GM18499 (cell line): ENCODE data around the gene P2RY11.

ENCODE experiments used
- ATAC-seq: cut with Tn5 transposase; IDR thresholded peaks from one replicate; pipeline ENCODE4 v1.9.1; 2021; ENCODE audit warnings: moderate number of reproducible peaks; ENCODE audit not compliant: insufficient read depth, unreplicated experiment

P2RY11 gene

DNA sequence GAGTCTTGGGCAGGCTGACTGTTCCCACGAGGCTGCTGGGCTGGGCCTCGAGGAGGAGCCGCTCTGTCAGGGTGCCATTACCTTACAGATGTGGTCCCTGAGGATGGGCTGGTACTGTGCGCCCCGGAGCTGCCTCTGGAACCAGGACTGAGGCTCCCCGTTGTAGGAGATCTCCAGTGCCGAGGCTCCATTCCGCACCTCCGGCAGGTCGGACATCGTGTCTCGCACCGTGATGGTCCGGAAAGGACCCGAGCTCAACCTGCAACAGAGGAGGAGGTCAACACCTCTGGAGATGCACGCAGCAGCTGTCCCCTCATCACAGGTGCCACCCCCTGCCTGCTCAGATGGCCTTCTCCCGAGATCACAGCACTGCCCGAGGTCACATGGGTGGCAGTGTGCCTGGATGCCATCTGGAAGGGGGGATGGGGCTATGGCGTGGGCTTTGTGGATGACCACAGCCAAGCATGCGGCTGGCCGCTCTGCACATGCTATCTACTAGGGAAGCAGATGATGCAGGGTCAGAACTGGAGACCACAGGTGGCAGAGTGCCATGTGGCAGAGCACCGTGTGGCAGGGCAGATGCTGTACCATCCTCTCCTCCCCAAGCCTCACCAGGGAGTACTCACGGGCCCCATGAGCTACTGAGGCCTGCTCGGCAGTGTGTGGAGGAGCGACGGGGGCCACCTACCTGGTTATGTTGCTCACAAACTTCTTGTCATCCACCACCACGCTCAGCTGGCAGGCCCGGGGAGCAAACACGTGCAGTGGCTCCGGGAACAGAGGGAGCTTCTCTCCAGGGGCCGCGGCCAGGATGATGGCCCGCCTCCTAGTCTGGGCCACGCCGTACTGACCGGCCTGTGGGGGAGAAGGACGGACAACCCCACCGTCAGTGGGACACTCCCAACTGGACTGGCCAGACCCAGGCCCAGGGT is 26.5 kb downstream of the P2RY11 start:
- ATAC-seq: no peak

DNA sequence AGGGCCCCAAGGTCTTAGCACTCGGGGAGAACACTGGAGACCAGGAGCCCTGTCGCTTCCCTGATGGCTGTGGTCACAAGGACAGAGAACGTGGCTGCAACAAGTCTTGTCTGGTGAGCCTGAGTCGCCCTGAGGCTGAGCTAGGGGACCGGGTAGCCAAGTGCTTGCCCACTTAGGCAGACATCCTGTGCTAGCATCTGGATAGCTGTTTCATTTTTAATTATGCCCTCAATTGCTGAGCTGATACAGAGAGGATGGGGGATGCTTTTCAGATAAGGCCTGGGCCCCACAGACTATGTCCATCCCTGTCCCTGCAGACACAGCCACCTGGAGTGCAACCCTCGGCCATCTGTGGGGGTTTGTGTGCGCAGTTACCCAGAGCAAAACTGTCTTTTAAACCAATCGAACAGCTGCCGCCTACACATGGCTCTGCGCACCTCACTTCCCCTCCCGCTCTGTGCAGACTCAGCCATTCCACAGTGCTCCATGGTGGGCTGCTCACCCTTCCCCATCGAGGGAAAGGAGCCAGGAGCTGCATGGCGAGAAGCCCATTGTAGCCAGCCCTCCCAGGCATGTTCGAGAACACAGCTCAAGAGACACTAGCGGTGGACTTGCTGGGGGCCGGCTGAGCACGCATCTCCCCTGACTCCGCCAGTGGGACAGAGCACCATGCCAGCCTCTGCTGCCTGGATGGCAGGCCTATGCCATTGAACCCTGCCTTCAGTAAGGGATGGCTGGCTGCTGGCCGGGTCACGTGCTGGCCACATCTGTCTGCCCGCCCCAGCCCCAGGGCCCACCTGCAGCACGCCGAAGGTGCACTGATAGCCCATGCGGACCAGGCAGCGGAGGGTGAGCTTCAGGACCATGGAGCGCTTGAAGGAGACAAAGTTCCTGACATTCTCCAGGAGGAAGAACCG is 27.6 kb downstream of the P2RY11 start:
- ATAC-seq: no peak

DNA sequence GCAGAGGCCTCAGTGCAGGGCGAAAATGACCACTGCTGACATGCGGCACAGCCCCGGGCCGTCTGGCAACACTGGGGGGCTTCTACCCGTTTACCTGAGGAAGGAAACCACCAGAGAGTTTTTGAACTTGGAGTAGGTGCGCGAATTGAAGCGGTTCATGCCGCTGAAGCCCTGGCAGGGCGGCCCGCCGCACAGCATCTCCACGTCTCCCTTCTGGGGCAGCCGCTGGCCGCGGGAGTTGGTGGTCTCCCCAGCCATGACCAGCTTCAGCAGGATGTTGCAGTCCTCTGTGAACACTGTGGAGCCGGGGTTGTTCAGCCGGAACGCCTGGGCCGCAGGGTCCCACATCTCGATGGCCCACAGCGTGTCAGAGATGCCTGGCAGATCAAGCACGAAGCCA is 28.5 kb downstream of the P2RY11 start:
- no peak for ATAC-seq

DNA sequence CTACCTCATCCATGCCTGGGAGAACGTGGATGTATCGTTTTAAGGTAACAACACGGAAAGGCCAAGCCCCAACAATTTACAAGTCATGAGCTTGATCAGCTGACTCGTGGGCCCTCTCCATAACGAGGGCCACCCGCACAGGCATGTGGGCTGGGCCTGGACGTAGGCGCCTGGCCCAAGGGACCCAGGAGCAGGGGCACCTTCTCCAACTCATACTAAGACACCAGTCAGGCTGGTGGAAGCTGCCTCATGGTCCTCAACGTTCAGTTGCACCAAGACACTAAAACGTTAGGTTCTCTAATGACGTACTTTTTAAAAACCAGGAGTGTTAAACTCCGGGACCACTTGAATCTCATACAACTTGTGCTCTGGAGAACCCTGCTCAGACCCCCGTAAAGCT is 30.0 kb downstream of the P2RY11 start:
- ATAC-seq: no peak

DNA sequence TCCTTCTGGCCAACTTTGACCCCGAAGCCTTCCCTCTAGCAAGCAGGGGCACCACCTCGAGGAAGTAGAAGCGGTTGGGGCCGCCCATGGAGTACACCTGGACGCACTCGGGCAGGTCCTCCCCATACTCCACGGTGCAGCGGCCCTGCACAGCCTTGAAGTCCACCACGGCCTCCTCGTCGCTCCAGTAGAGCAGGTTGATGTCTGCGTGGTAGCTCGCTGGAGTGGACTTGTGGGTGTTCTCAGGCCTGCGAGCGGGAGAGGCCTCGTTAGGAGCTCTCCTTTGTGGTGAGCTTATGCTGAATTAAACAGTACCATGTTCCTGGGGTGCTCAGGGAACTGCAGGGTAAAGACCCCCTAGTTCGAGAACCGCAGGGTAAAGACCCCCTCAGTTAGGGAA is 30.5 kb downstream of the P2RY11 start:
- no peak for ATAC-seq

DNA sequence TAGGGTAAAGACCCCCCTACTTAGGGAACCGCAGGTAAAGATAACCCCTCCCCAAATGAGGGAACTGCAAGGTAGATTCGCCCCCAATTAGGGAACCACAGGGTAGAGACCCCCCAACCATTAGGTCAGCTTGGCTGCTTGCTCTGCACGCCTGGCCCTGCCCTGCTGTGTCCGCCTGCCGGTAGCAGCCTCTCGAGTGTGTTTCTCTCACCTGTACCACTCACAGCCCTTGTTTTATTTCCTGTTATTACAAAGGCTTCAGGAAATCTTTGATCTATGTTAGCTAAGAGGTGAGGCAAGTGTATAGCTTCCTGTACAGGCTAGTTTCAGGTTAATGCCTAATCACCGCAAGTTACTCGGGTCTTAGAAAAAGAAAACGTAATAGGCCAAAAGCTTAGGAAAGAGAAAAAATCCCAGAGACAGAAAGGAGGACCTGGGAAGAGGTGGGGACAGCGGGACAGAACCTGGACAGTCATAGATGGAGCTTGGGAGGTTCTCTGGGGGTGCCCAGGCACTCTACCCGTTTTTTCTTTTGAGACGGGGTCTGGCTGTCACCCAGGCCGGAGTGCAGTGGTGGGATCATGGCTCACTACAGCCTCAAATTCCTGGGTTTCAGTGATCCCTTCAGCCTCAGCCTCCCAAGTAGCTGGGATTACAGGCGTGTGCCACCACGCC is 31.3 kb downstream of the P2RY11 start:
- ATAC-seq: no peak

DNA sequence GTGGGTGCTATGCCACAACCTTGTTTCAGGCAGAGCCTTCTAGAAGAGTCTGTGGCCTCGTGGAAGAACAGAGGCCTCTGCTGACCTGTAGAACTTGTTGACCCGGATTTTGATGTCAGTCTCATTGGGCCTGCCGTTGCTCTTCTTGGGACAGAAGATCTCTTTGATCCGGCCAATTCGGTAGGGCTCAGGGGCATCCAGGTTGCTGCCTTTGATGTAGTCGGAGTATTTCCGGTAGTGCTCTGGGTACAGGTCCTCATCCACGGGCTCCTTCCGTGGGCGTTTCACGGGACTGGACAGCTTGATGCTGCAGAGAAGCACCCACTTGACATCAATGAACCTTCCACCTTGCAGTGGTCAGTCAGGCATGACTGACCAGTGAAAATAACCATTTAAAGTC is 32.2 kb downstream of the P2RY11 start:
- no peak for ATAC-seq

DNA sequence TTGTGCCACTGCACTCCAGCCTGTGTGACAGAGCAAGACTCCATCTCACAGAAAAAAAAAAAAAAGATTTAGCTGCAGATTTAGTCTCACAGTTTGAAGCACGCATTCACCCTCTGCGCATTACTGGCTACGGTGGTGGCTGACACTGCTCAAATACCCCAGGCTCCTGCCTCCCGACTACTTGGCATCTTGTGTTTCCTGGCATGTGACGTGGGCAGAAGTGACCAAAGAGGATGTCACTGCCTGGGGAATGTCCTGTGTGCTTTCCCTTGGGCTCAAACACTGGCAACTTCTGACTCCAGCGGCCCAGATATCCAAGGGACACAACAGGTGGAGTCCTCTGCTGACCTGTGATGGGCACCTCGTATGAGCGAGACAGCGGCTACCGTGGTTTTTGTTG is 32.9 kb downstream of the P2RY11 start:
- ATAC-seq: no peak

DNA sequence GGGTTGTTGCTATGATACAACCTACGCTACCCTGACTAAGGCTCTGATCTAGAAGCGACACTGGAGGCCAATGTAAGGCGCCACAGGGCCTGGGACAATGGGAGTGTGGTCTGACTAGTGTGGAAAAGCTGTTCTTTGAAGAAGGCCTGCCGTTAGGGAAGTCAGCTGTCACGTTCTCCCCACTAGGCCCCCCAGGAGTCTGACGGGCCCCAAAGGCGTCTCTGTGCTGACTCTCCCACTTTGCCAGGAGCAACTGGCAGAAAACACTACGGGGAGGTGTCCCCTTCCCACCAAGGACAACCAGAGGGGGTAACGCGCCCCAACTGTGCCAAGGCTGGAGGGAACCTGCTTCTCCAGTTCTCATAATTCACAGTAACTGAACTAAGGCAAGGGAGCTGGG is 33.5 kb downstream of the P2RY11 start:
- no peak for ATAC-seq

DNA sequence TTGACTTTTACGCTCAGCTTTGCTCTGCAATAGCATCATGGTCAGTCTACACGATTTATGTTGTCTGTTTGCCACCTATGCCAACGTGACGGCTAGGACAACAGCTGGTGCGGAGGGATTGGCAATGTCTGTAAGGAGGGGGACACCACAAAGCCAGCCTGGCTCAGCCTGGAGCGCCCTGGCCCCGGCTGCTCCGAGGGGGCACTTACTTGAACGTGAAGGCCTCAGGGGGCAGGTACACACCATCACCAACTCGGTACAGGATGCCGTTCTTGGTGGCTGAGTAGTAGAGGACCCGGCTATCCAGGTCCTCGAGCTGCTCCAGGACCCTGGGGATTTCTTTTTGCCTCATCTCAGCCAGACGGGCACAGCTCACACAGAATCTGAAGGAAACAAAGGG is 34.6 kb downstream of the P2RY11 start:
- no peak for ATAC-seq

DNA sequence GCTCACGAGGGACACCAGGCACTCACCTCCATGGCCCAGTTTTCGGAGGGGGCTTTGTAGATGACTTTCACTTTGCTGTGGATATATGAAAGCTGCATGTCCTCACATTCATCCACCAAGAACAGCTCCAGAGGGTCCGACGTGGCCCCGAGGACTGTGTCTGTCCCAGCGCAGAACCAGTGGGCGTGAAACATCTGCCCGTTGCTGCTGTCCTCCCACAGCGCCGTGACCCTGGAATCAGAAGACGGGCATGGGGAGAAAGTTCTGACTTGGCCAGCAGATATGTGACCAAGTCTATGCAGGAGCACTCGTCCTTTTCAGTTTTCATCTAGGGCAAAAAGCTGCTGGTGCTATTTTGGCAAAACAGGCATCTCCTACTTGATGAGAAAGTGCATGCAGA is 37.9 kb downstream of the P2RY11 start:
- no peak for ATAC-seq

DNA sequence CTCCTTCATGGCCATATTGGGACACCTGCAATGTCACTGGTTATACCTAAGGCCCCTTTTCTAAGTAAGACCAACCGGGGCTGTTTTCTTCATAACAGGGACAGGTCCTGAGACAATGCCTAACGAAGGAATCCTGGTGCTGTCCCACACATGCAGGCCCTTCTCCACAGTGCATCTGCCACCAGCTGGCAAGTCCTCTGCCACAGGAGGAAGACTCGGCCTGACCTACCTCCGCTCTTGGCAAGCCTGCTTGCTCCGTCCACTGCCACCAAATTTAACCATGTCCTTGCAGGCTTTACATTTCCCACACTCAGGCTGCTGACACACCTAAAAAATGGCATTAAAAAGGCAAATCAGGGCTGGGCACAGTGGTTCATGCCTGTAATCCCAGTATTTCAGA is 40.0 kb downstream of the P2RY11 start:
- no peak for ATAC-seq

DNA sequence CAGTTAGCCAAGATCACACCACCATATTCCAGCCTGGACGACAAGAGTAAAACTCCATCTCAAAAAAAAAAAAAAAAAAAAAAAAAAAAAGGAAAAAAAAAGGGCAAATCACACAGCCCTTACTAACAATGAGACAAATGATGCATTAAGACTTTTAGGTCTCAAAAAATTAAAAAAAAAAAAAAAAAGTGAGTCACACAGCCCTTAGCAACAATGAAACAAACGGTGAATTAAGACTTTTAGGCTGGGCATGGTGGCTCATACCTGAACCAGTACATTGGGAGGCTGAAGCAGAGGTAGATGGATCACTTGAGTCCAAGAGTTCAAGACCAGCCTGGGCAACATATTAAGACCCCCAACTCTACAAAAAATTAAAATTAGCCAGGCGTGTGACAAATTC is 40.6 kb downstream of the P2RY11 start:
- no peak for ATAC-seq

DNA sequence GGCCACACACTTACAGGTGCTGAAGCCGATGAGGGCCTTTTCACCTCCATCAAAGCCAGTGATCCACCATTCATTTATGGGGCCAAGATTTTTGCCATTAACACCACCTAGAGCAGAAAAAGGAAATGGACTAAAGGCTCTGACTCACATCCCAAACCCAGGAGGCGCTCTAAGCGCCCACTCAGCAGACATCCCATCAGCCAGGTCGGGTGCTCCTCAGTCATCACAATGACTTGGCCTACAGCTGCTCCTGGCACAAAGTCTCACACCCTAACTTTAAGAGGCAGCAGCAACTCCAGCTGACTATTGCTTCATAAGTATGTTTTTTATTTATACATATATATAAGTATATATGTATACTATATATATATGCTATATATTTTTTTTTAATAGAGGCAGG is 44.3 kb downstream of the P2RY11 start:
- ATAC-seq: no peak

DNA sequence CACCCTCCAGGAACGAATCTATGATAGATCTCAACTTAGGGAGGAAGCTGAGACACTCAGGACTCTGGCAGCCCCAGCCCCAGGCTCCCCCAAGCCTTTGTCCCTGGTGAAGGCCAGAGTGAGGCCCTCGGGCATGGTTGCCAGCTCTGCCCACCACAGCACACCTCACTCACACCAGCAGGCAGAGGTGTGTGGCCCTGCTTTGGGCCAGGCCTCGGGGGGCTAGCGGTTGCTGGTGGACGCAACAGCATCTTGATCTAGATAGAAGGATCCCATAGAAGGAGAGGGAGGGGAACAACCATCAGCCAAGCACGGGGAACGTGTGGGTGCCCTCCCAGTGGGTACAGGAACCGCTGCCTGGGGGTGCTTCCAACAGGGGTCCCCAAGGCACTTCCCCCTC is 46.6 kb downstream of the P2RY11 start:
- ATAC-seq: no peak

DNA sequence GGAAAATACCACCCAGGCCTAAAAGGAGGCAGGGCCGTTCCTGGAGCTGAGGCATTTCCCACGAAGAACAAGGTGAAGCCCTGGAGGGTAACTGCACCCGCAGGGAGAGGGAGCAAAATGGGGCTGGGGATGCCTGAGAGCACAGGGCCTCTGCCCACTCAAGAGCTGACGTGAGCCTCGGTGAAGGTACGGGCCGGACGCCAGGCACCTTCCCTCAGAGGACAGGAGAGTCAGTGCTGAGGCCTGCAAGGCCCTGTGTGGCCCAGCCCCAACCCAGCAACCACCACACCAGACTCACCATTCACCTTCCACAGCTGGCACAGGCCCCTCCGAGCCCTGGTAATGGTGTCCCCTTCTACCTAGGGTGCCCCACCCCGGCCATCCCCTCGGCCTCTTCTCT is 47.0 kb downstream of the P2RY11 start:
- no peak for ATAC-seq

DNA sequence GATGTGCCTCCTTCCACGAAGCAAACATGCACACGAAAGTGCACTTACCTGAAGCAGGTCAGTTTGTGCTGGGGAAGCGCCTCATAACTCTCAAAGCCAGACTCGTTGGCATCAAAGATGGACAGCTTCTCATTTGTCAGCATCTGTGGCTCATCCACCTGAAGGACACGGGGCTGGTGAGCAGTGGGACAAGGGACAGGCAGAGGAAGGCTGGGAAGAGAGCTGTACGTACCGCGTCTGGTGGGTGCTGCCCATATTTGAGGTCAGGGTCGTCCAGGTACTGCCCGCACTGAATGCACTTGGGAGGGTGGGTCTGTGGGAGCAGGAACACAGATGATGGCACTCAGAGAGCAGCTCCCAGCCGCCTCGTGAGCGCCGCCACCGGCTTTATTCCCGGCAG is 48.1 kb downstream of the P2RY11 start:
- no peak for ATAC-seq

DNA sequence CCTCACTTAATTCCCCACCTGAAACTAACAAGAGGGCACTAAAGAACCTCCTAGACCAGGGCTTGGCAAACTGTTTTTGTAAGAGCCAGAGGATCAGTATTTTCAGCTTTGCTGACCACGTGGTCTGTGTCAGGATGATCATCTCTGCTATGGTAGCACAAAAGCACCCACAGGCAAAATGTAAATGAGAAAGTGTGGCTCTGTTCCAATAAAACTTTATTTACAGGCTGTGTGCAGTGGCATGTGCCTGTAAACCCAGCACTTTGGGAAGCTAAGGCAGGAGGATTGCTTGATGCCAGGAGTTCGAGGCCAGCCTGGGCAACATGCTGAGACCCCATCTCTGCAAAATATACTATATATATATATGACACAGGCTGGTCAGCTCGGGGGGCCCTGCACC is 52.0 kb downstream of the P2RY11 start:
- ATAC-seq: no peak
